Transverse colon (tissue), 4 donors: ENCODE data around the gene CELA2B.

ENCODE experiments used
- POLR2AphosphoS5 ChIP-seq, 3 donors: sonication (generic); formaldehyde crosslinking; IDR thresholded peaks; one replicate each; pipeline ENCODE4 v1.6.1; 2016; ENCODE audit warnings: antibody characterized with exemption in 3 of 3
- TF ChIP-seq, protein P1 (sequence below), 5 experiments: fragments of 200-600 bp in 3 of 5; fragments of 450-650 bp in 2 of 5; sonication (generic) in 3 of 5; IDR thresholded peaks; 1 replicate in 2 of 5; 2 replicates in 3 of 5; pipeline ENCODE4 v1.5.1; 2016 to 2017; ENCODE audit warnings: antibody characterized with exemption in 5 of 5, inconsistent platforms in 3 of 5, mild to moderate bottlenecking in 2 of 5, moderate library complexity in 1 of 5

GRCh38 chr1:15492596-15492995 is 16.7 kb downstream of the CELA2B start:
- TF ChIP-seq, protein P1, sequence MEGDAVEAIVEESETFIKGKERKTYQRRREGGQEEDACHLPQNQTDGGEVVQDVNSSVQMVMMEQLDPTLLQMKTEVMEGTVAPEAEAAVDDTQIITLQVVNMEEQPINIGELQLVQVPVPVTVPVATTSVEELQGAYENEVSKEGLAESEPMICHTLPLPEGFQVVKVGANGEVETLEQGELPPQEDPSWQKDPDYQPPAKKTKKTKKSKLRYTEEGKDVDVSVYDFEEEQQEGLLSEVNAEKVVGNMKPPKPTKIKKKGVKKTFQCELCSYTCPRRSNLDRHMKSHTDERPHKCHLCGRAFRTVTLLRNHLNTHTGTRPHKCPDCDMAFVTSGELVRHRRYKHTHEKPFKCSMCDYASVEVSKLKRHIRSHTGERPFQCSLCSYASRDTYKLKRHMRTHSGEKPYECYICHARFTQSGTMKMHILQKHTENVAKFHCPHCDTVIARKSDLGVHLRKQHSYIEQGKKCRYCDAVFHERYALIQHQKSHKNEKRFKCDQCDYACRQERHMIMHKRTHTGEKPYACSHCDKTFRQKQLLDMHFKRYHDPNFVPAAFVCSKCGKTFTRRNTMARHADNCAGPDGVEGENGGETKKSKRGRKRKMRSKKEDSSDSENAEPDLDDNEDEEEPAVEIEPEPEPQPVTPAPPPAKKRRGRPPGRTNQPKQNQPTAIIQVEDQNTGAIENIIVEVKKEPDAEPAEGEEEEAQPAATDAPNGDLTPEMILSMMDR (IDR thresholded peaks at IDR 0.05) = no peak
- no peak for TF ChIP-seq POLR2AphosphoS5 (IDR thresholded peaks at IDR 0.05)
